PC-9 (cell line): ENCODE results near the gene IGFL1.
"Not testable (repeated sequence)": the region's sequence is repeated elsewhere in the genome, so short reads cannot be mapped to it uniquely, and the experiment has no call there.

Source experiments
- EZH2 ChIP-seq: fragments of 200-600 bp; sonication (generic); IDR thresholded peaks from 2 replicates; pipeline ENCODE4 v1.8.0; 2017; ENCODE audit warnings: antibody characterized with exemption, low read depth
- TF ChIP-seq, protein P1 (sequence below): fragments of 200-600 bp; sonication (generic); conservative IDR thresholded peaks from 2 replicates; pipeline ENCODE4 v1.6.1; 2017; ENCODE audit warnings: mixed run types, antibody characterized with exemption, mild to moderate bottlenecking, moderate library complexity

DNA sequence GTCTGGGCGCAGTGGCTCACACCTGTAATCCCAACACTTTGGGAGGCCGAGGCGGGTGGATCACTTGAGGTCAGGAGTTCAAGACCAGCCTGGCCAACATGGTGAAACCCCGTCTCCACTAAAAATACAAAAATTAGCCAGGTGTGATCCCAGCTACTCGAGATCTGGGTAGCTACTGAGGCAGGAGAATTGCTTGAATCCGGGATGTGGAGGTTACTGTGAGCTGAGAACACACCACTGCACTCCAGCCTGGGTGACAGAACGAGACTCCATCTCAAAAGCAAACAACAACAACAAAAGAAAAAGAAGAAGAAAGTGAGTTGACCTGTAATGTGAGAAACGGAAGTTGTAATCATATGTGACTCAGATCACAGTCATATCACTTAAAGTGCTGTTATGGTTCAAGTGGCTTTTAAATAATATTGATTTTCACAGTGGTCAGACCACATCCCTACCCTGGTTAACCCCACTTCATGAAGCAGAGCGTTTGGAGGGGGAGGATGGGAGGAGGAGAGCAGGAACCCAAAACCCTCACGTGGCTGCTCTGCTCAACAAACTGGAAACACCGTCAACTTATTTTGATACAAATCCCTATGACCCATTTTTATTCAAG is 33.2 kb downstream of the IGFL1 start:
- TF ChIP-seq EZH2, result not testable (repeated sequence)
- TF ChIP-seq, protein P1, sequence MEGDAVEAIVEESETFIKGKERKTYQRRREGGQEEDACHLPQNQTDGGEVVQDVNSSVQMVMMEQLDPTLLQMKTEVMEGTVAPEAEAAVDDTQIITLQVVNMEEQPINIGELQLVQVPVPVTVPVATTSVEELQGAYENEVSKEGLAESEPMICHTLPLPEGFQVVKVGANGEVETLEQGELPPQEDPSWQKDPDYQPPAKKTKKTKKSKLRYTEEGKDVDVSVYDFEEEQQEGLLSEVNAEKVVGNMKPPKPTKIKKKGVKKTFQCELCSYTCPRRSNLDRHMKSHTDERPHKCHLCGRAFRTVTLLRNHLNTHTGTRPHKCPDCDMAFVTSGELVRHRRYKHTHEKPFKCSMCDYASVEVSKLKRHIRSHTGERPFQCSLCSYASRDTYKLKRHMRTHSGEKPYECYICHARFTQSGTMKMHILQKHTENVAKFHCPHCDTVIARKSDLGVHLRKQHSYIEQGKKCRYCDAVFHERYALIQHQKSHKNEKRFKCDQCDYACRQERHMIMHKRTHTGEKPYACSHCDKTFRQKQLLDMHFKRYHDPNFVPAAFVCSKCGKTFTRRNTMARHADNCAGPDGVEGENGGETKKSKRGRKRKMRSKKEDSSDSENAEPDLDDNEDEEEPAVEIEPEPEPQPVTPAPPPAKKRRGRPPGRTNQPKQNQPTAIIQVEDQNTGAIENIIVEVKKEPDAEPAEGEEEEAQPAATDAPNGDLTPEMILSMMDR, result not testable (repeated sequence)
